Measurements from ENCODE around the gene ARID3A. TPM values are rescaled to one million over a fixed set of nuclear protein-coding genes. Genes with fewer than 3 reads are reported as not detected.
A peak's percentile ranks its signal among the peaks of the same experiment; 100 is the strongest.

The ARID3A gene
- total and polyA plus RNA-seq, 2 of the 13 experiments (the other 11 are each of a cell fraction or from before 2014, with no cell fraction given): 71.3 to 77.9 TPM

DNA sequence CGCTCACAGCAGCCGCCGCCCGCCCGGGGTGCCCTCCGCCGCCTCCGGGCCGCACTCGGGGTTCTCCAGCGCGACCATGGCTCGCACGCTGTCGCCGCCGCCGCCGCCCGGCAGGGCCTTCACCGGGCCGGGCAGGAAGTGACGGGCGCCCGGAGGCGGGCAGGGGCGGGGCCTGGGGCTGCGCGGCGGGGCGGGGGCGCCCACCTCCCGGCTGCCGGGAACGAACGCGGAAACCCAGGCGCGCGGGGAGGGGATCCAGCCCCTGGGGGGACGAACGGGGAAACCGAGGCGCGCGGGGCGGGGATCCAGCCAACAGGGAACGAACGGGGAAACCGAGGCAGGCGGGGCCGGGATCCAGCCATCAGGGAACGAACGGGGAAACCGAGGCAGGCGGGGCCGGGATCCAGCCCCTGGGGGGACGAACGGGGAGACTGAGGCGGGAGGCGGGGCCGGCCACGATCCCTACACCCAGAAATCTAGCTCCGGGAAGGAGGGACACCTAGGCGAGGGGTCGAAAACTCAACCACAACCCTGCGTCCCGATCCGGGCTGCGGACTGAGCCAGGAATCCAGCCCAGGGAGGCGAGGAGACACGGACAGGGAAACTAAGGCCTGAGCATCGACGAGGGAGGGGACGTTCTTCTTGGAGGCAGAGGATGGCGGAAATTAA is 12.6 kb upstream of the ARID3A start, which contains the start of gene R3HDM4 (continued):
- TF ChIP-seq UBTF (CRISPR knock-in tag; IDR thresholded peaks at IDR 0.05): 0 out of 2 replicates have a peak, but pooled peaks have one; percentile 6
- no peak for TF ChIP-seq NKX3-1 (CRISPR knock-in tag; IDR thresholded peaks at IDR 0.05)
- TF ChIP-seq, protein P1, sequence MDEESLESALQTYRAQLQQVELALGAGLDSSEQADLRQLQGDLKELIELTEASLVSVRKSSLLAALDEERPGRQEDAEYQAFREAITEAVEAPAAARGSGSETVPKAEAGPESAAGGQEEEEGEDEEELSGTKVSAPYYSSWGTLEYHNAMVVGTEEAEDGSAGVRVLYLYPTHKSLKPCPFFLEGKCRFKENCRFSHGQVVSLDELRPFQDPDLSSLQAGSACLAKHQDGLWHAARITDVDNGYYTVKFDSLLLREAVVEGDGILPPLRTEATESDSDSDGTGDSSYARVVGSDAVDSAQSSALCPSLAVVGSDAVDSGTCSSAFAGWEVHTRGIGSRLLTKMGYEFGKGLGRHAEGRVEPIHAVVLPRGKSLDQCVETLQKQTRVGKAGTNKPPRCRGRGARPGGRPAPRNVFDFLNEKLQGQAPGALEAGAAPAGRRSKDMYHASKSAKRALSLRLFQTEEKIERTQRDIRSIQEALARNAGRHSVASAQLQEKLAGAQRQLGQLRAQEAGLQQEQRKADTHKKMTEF (CRISPR knock-in tag; IDR thresholded peaks at IDR 0.05): peak; percentile 27; the same call in 1 of the 2 replicates
- no peak for TF ChIP-seq NR2F1 (CRISPR knock-in tag; IDR thresholded peaks at IDR 0.05)
- no peak for TF ChIP-seq CBX5 (CRISPR knock-in tag; IDR thresholded peaks at IDR 0.05; ENCODE audit: borderline replicate concordance)
- TF ChIP-seq, protein P2, sequence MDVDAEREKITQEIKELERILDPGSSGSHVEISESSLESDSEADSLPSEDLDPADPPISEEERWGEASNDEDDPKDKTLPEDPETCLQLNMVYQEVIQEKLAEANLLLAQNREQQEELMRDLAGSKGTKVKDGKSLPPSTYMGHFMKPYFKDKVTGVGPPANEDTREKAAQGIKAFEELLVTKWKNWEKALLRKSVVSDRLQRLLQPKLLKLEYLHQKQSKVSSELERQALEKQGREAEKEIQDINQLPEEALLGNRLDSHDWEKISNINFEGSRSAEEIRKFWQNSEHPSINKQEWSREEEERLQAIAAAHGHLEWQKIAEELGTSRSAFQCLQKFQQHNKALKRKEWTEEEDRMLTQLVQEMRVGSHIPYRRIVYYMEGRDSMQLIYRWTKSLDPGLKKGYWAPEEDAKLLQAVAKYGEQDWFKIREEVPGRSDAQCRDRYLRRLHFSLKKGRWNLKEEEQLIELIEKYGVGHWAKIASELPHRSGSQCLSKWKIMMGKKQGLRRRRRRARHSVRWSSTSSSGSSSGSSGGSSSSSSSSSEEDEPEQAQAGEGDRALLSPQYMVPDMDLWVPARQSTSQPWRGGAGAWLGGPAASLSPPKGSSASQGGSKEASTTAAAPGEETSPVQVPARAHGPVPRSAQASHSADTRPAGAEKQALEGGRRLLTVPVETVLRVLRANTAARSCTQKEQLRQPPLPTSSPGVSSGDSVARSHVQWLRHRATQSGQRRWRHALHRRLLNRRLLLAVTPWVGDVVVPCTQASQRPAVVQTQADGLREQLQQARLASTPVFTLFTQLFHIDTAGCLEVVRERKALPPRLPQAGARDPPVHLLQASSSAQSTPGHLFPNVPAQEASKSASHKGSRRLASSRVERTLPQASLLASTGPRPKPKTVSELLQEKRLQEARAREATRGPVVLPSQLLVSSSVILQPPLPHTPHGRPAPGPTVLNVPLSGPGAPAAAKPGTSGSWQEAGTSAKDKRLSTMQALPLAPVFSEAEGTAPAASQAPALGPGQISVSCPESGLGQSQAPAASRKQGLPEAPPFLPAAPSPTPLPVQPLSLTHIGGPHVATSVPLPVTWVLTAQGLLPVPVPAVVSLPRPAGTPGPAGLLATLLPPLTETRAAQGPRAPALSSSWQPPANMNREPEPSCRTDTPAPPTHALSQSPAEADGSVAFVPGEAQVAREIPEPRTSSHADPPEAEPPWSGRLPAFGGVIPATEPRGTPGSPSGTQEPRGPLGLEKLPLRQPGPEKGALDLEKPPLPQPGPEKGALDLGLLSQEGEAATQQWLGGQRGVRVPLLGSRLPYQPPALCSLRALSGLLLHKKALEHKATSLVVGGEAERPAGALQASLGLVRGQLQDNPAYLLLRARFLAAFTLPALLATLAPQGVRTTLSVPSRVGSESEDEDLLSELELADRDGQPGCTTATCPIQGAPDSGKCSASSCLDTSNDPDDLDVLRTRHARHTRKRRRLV (CRISPR knock-in tag; IDR thresholded peaks at IDR 0.05): peak; percentile 34; the same call in 1 of the 2 replicates
- TF ChIP-seq XRCC5 (optimal IDR thresholded peaks at IDR 0.05; ENCODE audit: low read length): peak; percentile 10
- TF ChIP-seq GABPB1 (CRISPR knock-in tag; IDR thresholded peaks at IDR 0.05): peak; percentile 84
- TF ChIP-seq, protein P3, sequence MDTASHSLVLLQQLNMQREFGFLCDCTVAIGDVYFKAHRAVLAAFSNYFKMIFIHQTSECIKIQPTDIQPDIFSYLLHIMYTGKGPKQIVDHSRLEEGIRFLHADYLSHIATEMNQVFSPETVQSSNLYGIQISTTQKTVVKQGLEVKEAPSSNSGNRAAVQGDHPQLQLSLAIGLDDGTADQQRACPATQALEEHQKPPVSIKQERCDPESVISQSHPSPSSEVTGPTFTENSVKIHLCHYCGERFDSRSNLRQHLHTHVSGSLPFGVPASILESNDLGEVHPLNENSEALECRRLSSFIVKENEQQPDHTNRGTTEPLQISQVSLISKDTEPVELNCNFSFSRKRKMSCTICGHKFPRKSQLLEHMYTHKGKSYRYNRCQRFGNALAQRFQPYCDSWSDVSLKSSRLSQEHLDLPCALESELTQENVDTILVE (CRISPR knock-in tag; IDR thresholded peaks at IDR 0.05): no peak; the same call in 1 of the 2 replicates
- no peak for TF ChIP-seq ZNF703 (CRISPR knock-in tag; IDR thresholded peaks at IDR 0.05; ENCODE audit: borderline replicate concordance)
- TF ChIP-seq RBFOX2 (IDR thresholded peaks at IDR 0.05; ENCODE audit: low read depth, low read length): peak; percentile 67
- TF ChIP-seq ZSCAN20 (CRISPR knock-in tag; IDR thresholded peaks at IDR 0.05; ENCODE audit: borderline replicate concordance): no peak
- TF ChIP-seq, protein P4, sequence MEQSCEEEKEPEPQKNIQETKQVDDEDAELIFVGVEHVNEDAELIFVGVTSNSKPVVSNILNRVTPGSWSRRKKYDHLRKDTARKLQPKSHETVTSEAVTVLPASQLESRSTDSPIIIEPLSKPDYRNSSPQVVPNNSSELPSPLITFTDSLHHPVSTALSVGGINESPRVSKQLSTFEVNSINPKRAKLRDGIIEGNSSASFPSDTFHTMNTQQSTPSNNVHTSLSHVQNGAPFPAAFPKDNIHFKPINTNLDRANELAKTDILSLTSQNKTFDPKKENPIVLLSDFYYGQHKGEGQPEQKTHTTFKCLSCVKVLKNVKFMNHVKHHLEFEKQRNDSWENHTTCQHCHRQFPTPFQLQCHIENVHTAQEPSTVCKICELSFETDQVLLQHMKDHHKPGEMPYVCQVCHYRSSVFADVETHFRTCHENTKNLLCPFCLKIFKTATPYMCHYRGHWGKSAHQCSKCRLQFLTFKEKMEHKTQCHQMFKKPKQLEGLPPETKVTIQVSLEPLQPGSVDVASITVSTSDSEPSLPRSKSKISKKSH (CRISPR knock-in tag; IDR thresholded peaks at IDR 0.05; ENCODE audit: borderline replicate concordance): no peak
- TF ChIP-seq SAP130 (CRISPR knock-in tag; IDR thresholded peaks at IDR 0.05; ENCODE audit: low read depth): peak; percentile 60
- TF ChIP-seq POLR2AphosphoS5 (IDR thresholded peaks at IDR 0.05; ENCODE audit: low read depth, low read length): 0 out of 2 replicates have a peak, but pooled peaks have one; percentile 23
- no peak for TF ChIP-seq JARID2 (CRISPR knock-in tag; IDR thresholded peaks at IDR 0.05; ENCODE audit: insufficient replicate concordance)
- TF ChIP-seq SP4 (CRISPR knock-in tag; IDR thresholded peaks at IDR 0.05): 0 out of 2 replicates have a peak, but pooled peaks have one; percentile 21

Measured in HepG2 (cell line).